T-helper 1 cell treated with Interleukin-12 subunit alpha and Interleukin-12 subunit beta and Interleukin-4 antibody, amounts not matched to agents 30 μg/mL and 1 μg/mL, for 36 hours (primary cell): Measurements from ENCODE around the gene DNAI2.
"Not testable (repeated sequence)": the region's sequence is repeated elsewhere in the genome, so short reads cannot be mapped to it uniquely, and the experiment has no call there.

Experiments used
- H3K27ac Mint-ChIP-seq: one replicate; pipeline ENCODE4 v1.8.0; 2021; ENCODE audit warnings: mild to moderate bottlenecking, mixed read lengths
- H3K27me3 Mint-ChIP-seq: one replicate; pipeline ENCODE4 v1.8.0; 2021; ENCODE audit warnings: low read depth, mixed read lengths
- H3K36me3 Mint-ChIP-seq: one replicate; pipeline ENCODE4 v1.8.0; 2021; ENCODE audit warnings: low read depth, mixed read lengths
- H3K4me1 Mint-ChIP-seq: one replicate; pipeline ENCODE4 v1.8.0; 2021; ENCODE audit warnings: low read depth, mixed read lengths
- H3K4me3 Mint-ChIP-seq: one replicate; pipeline ENCODE4 v1.8.0; 2021; ENCODE audit warnings: mild to moderate bottlenecking, moderate library complexity, mixed read lengths
- H3K9me3 Mint-ChIP-seq: one replicate; pipeline ENCODE4 v1.8.0; 2021; ENCODE audit warnings: mixed read lengths

The DNAI2 gene

GRCh38 chr17:74253036-74253435, 21.0 kb upstream of the DNAI2 start:
- no peaks in the 10 kb centered on the region for H3K36me3 Mint-ChIP-seq
- no peaks in the 10 kb centered on the region for H3K27me3 Mint-ChIP-seq
- no peak overlapping the region for H3K27ac Mint-ChIP-seq
- H3K4me3 Mint-ChIP-seq: no peak overlapping the region
- H3K4me1 Mint-ChIP-seq: no peaks in the 10 kb centered on the region
- H3K9me3 Mint-ChIP-seq: no peaks in the 10 kb centered on the region

- Mint-ChIP-seq H3K4me1 (no peaks in the 10 kb centered on the region), H3K9me3 (no peaks in the 10 kb centered on the region), H3K4me3 (no peak overlapping the region), H3K27ac (no peak overlapping the region), H3K36me3 (no peaks in the 10 kb centered on the region), H3K27me3 (no peaks in the 10 kb centered on the region)
Measured at GRCh38 chr17:74257311-74257710, 16.7 kb upstream of the DNAI2 start.

- no peaks in the 10 kb centered on the region for H3K27me3 Mint-ChIP-seq
- no peaks in the 10 kb centered on the region for H3K4me1 Mint-ChIP-seq
- H3K9me3 Mint-ChIP-seq: no peaks in the 10 kb centered on the region
- H3K36me3 Mint-ChIP-seq: no peaks in the 10 kb centered on the region
- H3K27ac Mint-ChIP-seq: no peak overlapping the region
- H3K4me3 Mint-ChIP-seq: no peak overlapping the region
Measured at GRCh38 chr17:74259667-74260524, 14.1 kb upstream of the DNAI2 start.

GRCh38 chr17:74260525-74260850, 13.5 kb upstream of the DNAI2 start:
- no peak overlapping the region for H3K27ac Mint-ChIP-seq
- H3K9me3 Mint-ChIP-seq: no peaks in the 10 kb centered on the region
- H3K36me3 Mint-ChIP-seq: no peaks in the 10 kb centered on the region

GRCh38 chr17:74262601-74263000, 11.4 kb upstream of the DNAI2 start:
- no peak overlapping the region for H3K27ac Mint-ChIP-seq
- H3K36me3 Mint-ChIP-seq: no peaks in the 10 kb centered on the region
- peaks cover 11% of the 10 kb centered on the region for H3K27me3 Mint-ChIP-seq
- H3K4me3 Mint-ChIP-seq: no peak overlapping the region
- no peaks in the 10 kb centered on the region for H3K9me3 Mint-ChIP-seq
- H3K4me1 Mint-ChIP-seq: peaks cover under 1% of the 10 kb centered on the region

More at GRCh38 chr17:74260525-74260850, 13.5 kb upstream of the DNAI2 start:
- H3K4me1 Mint-ChIP-seq: no peaks in the 10 kb centered on the region
- H3K4me3 Mint-ChIP-seq: no peak overlapping the region
- no peaks in the 10 kb centered on the region for H3K27me3 Mint-ChIP-seq

- H3K27me3 Mint-ChIP-seq: peaks cover 32% of the 10 kb centered on the region
- H3K4me3 Mint-ChIP-seq, H3K4me1 Mint-ChIP-seq, H3K9me3 Mint-ChIP-seq, H3K27ac Mint-ChIP-seq, H3K36me3 Mint-ChIP-seq: not testable (repeated sequence)
Measured at GRCh38 chr17:74267054-74267453, 7.0 kb upstream of the DNAI2 start.

- H3K4me1 Mint-ChIP-seq: peaks cover 8% of the 10 kb centered on the region
- no peak overlapping the region for H3K27ac Mint-ChIP-seq
- peaks cover 37% of the 10 kb centered on the region for H3K27me3 Mint-ChIP-seq
- no peaks in the 10 kb centered on the region for H3K36me3 Mint-ChIP-seq
- H3K9me3 Mint-ChIP-seq: no peaks in the 10 kb centered on the region
- no peak overlapping the region for H3K4me3 Mint-ChIP-seq
Measured at GRCh38 chr17:74267579-74267978, 6.5 kb upstream of the DNAI2 start.

- H3K27me3 Mint-ChIP-seq: peaks cover 41% of the 10 kb centered on the region
- peaks cover 8% of the 10 kb centered on the region for H3K4me1 Mint-ChIP-seq
- no peaks in the 10 kb centered on the region for H3K36me3 Mint-ChIP-seq
- H3K27ac Mint-ChIP-seq: no peak overlapping the region
- no peak overlapping the region for H3K4me3 Mint-ChIP-seq
- no peaks in the 10 kb centered on the region for H3K9me3 Mint-ChIP-seq
Measured at GRCh38 chr17:74267987-74268499, 6.0 kb upstream of the DNAI2 start.

GRCh38 chr17:74268558-74268957, 5.5 kb upstream of the DNAI2 start:
- Mint-ChIP-seq H3K4me1 (peaks cover 8% of the 10 kb centered on the region), H3K27me3 (peaks cover 44% of the 10 kb centered on the region), H3K27ac (no peak overlapping the region), H3K9me3 (no peaks in the 10 kb centered on the region), H3K4me3 (no peak overlapping the region), H3K36me3 (no peaks in the 10 kb centered on the region)

GRCh38 chr17:74270333-74270732, 3.7 kb upstream of the DNAI2 start:
- Mint-ChIP-seq H3K27me3 (peaks cover 44% of the 10 kb centered on the region), H3K36me3 (no peaks in the 10 kb centered on the region), H3K9me3 (no peaks in the 10 kb centered on the region), H3K27ac (no peak overlapping the region), H3K4me1 (peaks cover 23% of the 10 kb centered on the region), H3K4me3 (no peak overlapping the region)

- H3K4me1 Mint-ChIP-seq: peaks cover 23% of the 10 kb centered on the region
- no peak overlapping the region for H3K4me3 Mint-ChIP-seq
- peaks cover 40% of the 10 kb centered on the region for H3K27me3 Mint-ChIP-seq
- H3K9me3 Mint-ChIP-seq: no peaks in the 10 kb centered on the region
- no peak overlapping the region for H3K27ac Mint-ChIP-seq
- H3K36me3 Mint-ChIP-seq: no peaks in the 10 kb centered on the region
Measured at GRCh38 chr17:74271281-74271680, 2.8 kb upstream of the DNAI2 start.

GRCh38 chr17:74271901-74272561, 2.0 kb upstream of the DNAI2 start:
- Mint-ChIP-seq H3K27me3 (peaks cover 39% of the 10 kb centered on the region), H3K4me3 (no peak overlapping the region), H3K27ac (no peak overlapping the region)

GRCh38 chr17:74272731-74273201, 1.3 kb upstream of the DNAI2 start:
- Mint-ChIP-seq H3K4me3 (no peak overlapping the region), H3K9me3 (no peaks in the 10 kb centered on the region), H3K4me1 (peaks cover 22% of the 10 kb centered on the region), H3K27me3 (peaks cover 32% of the 10 kb centered on the region), H3K36me3 (no peaks in the 10 kb centered on the region), H3K27ac (no peak overlapping the region)

More at GRCh38 chr17:74271901-74272561, 2.0 kb upstream of the DNAI2 start:
- Mint-ChIP-seq H3K9me3 (no peaks in the 10 kb centered on the region), H3K4me1 (peaks cover 25% of the 10 kb centered on the region), H3K36me3 (no peaks in the 10 kb centered on the region)

- H3K36me3 Mint-ChIP-seq: peaks cover 1% of the 10 kb centered on the region
- H3K27ac Mint-ChIP-seq: peak overlapping the region; percentile 31
- H3K9me3 Mint-ChIP-seq: no peaks in the 10 kb centered on the region
- H3K4me1 Mint-ChIP-seq: peaks cover 24% of the 10 kb centered on the region
- peaks cover 22% of the 10 kb centered on the region for H3K27me3 Mint-ChIP-seq
- peak overlapping the region; percentile 7 for H3K4me3 Mint-ChIP-seq
Measured at GRCh38 chr17:74274709-74275340, 791 bp downstream of the DNAI2 start.
